GM18511 (cell line): Measurements from ENCODE around the gene SSU72.
"Not testable (repeated sequence)": the region's sequence is repeated elsewhere in the genome, so short reads cannot be mapped to it uniquely, and the experiment has no call there.

Source experiments
- ATAC-seq: cut with Tn5 transposase; IDR thresholded peaks from one replicate; pipeline ENCODE4 v1.9.1; 2021; ENCODE audit warnings: mild to moderate bottlenecking, moderate library complexity; ENCODE audit not compliant: unreplicated experiment

Gene SSU72

GRCh38 chr1:1561801-1562470 is 12.7 kb downstream of the SSU72 start:
- ATAC-seq, result no peak

GRCh38 chr1:1560178-1560577 is 14.5 kb downstream of the SSU72 start:
- ATAC-seq, result no peak

GRCh38 chr1:1559066-1559465 is 15.6 kb downstream of the SSU72 start:
- ATAC-seq, result no peak

- no peak for ATAC-seq
Observed at GRCh38 chr1:1558591-1558990, 16.1 kb downstream of the SSU72 start.

GRCh38 chr1:1557688-1558087 is 17.0 kb downstream of the SSU72 start:
- not testable (repeated sequence) for ATAC-seq

- ATAC-seq, result not testable (repeated sequence)
Observed at GRCh38 chr1:1556961-1557360, 17.7 kb downstream of the SSU72 start.

GRCh38 chr1:1556505-1556904 is 18.2 kb downstream of the SSU72 start:
- no peak for ATAC-seq

GRCh38 chr1:1554926-1555915 is 19.4 kb downstream of the SSU72 start:
- ATAC-seq, result no peak

GRCh38 chr1:1554550-1554925 is 20.1 kb downstream of the SSU72 start:
- ATAC-seq, result no peak

GRCh38 chr1:1553821-1554494 is 20.7 kb downstream of the SSU72 start:
- no peak for ATAC-seq

GRCh38 chr1:1552263-1552639 is 22.4 kb downstream of the SSU72 start:
- ATAC-seq, result no peak

GRCh38 chr1:1551524-1552262 is 23.0 kb downstream of the SSU72 start:
- no peak for ATAC-seq

- ATAC-seq, result no peak
Observed at GRCh38 chr1:1550591-1551432, 23.9 kb downstream of the SSU72 start.

- ATAC-seq, result no peak
Observed at GRCh38 chr1:1550087-1550486, 24.6 kb downstream of the SSU72 start.

- no peak for ATAC-seq
Observed at GRCh38 chr1:1548591-1548990, 26.1 kb downstream of the SSU72 start.

- no peak for ATAC-seq
Observed at GRCh38 chr1:1547476-1547875, 27.2 kb downstream of the SSU72 start.

- ATAC-seq, result no peak
Observed at GRCh38 chr1:1547011-1547410, 27.7 kb downstream of the SSU72 start.

- ATAC-seq, result no peak
Observed at GRCh38 chr1:1545946-1546737, 28.5 kb downstream of the SSU72 start.

- no peak for ATAC-seq
Observed at GRCh38 chr1:1544544-1544943, 30.1 kb downstream of the SSU72 start.
